Measurements from ENCODE around the gene LPP. TPM values are rescaled to one million over a fixed set of nuclear protein-coding genes. Genes with fewer than 3 reads are reported as not detected.

LPP gene
- polyA plus RNA-seq, 2 of the 4 experiments (the other 2 are of a cell fraction) = 11.0 to 30.8 TPM

- no peak for TF ChIP-seq SREBF2 (IDR thresholded peaks at IDR 0.05)
- TF ChIP-seq SMC3 (IDR thresholded peaks at IDR 0.05) = no peak
These were observed 686.3 kb downstream of the LPP start (continued) for GRCh38 chr3:188840290-188840689.

GRCh38 chr3:188841906-188842305 is 687.9 kb downstream of the LPP start:
- ATAC-seq = no peak
- H3K4me3 ChIP-seq = no peak overlapping the region
- CTCF ChIA-PET = interaction anchor here (1.3 kb wide), 1 partner anchor 110 kb away, joined by 5 read pairs; no protein-coding TSS in a partner anchor
- 81% methylated on average over 3 of the region's 3 CpGs for WGBS (ENCODE audit: missing lambda C conversion rate)
- no peak for FAIRE-seq
- H3K27ac ChIP-seq = no peak overlapping the region
- H3K4me1 ChIP-seq = peaks cover 4% of the 10 kb centered on the region; the same call in 1 of the 3 replicates
- no peaks in the 10 kb centered on the region for H3K9me3 ChIP-seq
- no peak for DNase-seq (ENCODE audit: low read depth in 1 of 2, low spot score in 1 of 2)
- H3K4me2 ChIP-seq = no peak overlapping the region
- TF ChIP-seq NFE2L2 (conservative IDR thresholded peaks at IDR 0.05; ENCODE audit: low read length) (no peak), POLR2A (IDR thresholded peaks at IDR 0.05; ENCODE audit: low read length) (no peak), TP53 (CRISPR knock-in tag; IDR thresholded peaks at IDR 0.05) (no peak), TFCP2L1 (CRISPR knock-in tag; IDR thresholded peaks at IDR 0.05) (no peak), RAD21 (conservative IDR thresholded peaks at IDR 0.05 in 1 of 2, IDR thresholded peaks at IDR 0.05 in 1 of 2) (no peak), RFX5 (IDR thresholded peaks at IDR 0.05) (no peak), BHLHE40 (IDR thresholded peaks at IDR 0.05; ENCODE audit: low read depth, low read length) (no peak), MAX (IDR thresholded peaks at IDR 0.05) (no peak), KDM5A (IDR thresholded peaks at IDR 0.05) (no peak), SMC3 (IDR thresholded peaks at IDR 0.05) (no peak), RNF2 (IDR thresholded peaks at IDR 0.05; ENCODE audit: borderline replicate concordance, low read depth) (no peak), MAZ (IDR thresholded peaks at IDR 0.05; ENCODE audit: borderline replicate concordance, low read depth, low read length) (no peak), MAFK (IDR thresholded peaks at IDR 0.05; ENCODE audit: partially characterized antibody) (no peak), HES2 (IDR thresholded peaks at IDR 0.05) (no peak), CEBPB (IDR thresholded peaks at IDR 0.05) (no peak), ELK1 (IDR thresholded peaks at IDR 0.05; ENCODE audit: low read depth, low read length) (no peak), NR3C1 (IDR thresholded peaks at IDR 0.05) (no peak), MYC (IDR thresholded peaks at IDR 0.05; ENCODE audit: borderline replicate concordance, low read length) (no peak), HOXB5 (CRISPR knock-in tag; IDR thresholded peaks at IDR 0.05) (no peak)
- POLR2A ChIA-PET = no interaction called here

GRCh38 chr3:188842639-188843038 is 688.7 kb downstream of the LPP start:
- CTCF ChIA-PET = interaction anchor here (1.3 kb wide), 1 partner anchor 109 kb away, joined by 5 read pairs; no protein-coding TSS in a partner anchor
- ATAC-seq (no peak), FAIRE-seq (no peak), DNase-seq (ENCODE audit: low read depth in 1 of 2, low spot score in 1 of 2) (no peak)
- Histone ChIP-seq H3K4me1 (peaks cover 4% of the 10 kb centered on the region; the same call in 1 of the 3 replicates), H3K4me2 (no peak overlapping the region), H3K4me3 (no peak overlapping the region), H3K9me3 (no peaks in the 10 kb centered on the region), H3K27ac (no peak overlapping the region)
- TF ChIP-seq ZFP36 (IDR thresholded peaks at IDR 0.05; ENCODE audit: borderline replicate concordance, partially characterized antibody) (no peak), TFCP2L1 (CRISPR knock-in tag; IDR thresholded peaks at IDR 0.05) (no peak), POLR2A (IDR thresholded peaks at IDR 0.05; ENCODE audit: low read length) (no peak), ATOH8 (CRISPR knock-in tag; IDR thresholded peaks at IDR 0.05; ENCODE audit: low read depth) (no peak), RFX5 (IDR thresholded peaks at IDR 0.05) (no peak)
- POLR2A ChIA-PET = no interaction called here
- WGBS (ENCODE audit: missing lambda C conversion rate) = 100% methylated on average over 1 of the region's 1 CpG
